ENCODE data around the gene CLEC4M.

CLEC4M gene

GRCh38 chr19:7779631-7780486, 16.8 kb downstream of the CLEC4M start:
- no peaks in the 10 kb centered on the region for H3K4me1 ChIP-seq (ENCODE audit: low read depth, poor library complexity, severe bottlenecking)
- TF ChIP-seq, protein P1, sequence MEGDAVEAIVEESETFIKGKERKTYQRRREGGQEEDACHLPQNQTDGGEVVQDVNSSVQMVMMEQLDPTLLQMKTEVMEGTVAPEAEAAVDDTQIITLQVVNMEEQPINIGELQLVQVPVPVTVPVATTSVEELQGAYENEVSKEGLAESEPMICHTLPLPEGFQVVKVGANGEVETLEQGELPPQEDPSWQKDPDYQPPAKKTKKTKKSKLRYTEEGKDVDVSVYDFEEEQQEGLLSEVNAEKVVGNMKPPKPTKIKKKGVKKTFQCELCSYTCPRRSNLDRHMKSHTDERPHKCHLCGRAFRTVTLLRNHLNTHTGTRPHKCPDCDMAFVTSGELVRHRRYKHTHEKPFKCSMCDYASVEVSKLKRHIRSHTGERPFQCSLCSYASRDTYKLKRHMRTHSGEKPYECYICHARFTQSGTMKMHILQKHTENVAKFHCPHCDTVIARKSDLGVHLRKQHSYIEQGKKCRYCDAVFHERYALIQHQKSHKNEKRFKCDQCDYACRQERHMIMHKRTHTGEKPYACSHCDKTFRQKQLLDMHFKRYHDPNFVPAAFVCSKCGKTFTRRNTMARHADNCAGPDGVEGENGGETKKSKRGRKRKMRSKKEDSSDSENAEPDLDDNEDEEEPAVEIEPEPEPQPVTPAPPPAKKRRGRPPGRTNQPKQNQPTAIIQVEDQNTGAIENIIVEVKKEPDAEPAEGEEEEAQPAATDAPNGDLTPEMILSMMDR (conservative IDR thresholded peaks at IDR 0.05; ENCODE audit: low read depth, low read length): no peak
- H3K36me3 ChIP-seq (ENCODE audit: insufficient read depth): no peaks in the 10 kb centered on the region
- H3K4me2 ChIP-seq: no peak overlapping the region
- H2AFZ ChIP-seq (ENCODE audit: low read depth): no peak overlapping the region
- no peak overlapping the region for H3K9ac ChIP-seq
- no peak overlapping the region for H3K4me3 ChIP-seq (IDR thresholded peaks at IDR 0.05; ENCODE audit: insufficient read depth, low read depth, low read length)
- no peaks in the 10 kb centered on the region for H4K20me1 ChIP-seq (ENCODE audit: insufficient read depth)
- no peak overlapping the region for H3K27ac ChIP-seq
- H3K27me3 ChIP-seq (ENCODE audit: insufficient read depth, low read depth): peaks cover 84% of the 10 kb centered on the region
- H3K79me2 ChIP-seq (ENCODE audit: insufficient read depth, low read depth): no peaks in the 10 kb centered on the region

DNA sequence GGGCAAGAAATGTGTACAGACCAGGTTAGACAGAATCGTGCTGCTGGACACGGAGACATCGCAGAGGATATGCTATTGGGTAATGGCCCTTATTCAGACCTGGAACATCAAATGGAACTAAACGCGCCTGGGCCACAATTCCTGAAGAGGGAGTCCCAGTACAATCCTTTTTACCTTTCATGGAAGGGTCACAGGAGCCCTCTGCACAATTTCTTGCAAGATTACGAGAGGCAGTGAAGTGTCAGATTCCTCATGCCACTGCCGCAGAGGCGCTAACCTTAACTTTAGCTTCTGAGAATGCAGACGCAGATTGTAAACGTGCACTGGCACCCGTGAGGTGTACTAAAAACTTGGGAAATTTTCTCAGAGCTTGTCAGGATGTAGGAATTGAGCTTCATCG, 18.1 kb downstream of the CLEC4M start:
- Histone ChIP-seq H3K36me3 (ENCODE audit: insufficient read depth) (no peaks in the 10 kb centered on the region), H2AFZ (ENCODE audit: low read depth) (no peak overlapping the region), H3K9ac (no peak overlapping the region), H3K27me3 (ENCODE audit: insufficient read depth, low read depth) (peaks cover 73% of the 10 kb centered on the region), H3K79me2 (ENCODE audit: insufficient read depth, low read depth) (no peaks in the 10 kb centered on the region), H3K4me1 (ENCODE audit: low read depth, poor library complexity, severe bottlenecking) (no peaks in the 10 kb centered on the region), H3K4me2 (no peak overlapping the region), H3K4me3 (IDR thresholded peaks at IDR 0.05; ENCODE audit: insufficient read depth, low read depth, low read length) (no peak overlapping the region), H3K27ac (no peak overlapping the region), H4K20me1 (ENCODE audit: insufficient read depth) (no peaks in the 10 kb centered on the region)
- TF ChIP-seq, protein P1 (conservative IDR thresholded peaks at IDR 0.05; ENCODE audit: low read depth, low read length): no peak

DNA sequence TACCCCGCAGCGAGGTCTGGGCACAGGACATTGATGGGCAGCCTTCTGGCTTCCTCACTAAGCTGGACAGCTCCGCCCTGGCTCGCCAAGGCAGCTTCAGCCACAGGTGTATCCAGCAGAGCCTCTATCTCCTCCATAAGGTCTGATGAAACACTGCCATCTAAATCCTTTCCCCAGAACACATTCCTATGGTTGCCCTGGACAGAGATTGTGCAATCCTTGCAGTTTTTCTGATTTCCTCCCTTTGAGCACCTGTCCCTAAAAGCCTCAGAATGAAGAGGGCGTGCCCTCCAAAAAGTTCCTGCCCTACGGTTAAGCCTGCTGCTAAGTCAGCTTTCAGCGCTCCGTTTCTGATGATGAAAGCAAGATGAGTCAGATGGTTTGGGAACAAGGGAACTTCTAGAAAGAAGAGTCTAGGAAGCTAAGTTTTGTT, 21.0 kb downstream of the CLEC4M start:
- TF ChIP-seq, protein P1 (conservative IDR thresholded peaks at IDR 0.05; ENCODE audit: low read depth, low read length): no peak

DNA sequence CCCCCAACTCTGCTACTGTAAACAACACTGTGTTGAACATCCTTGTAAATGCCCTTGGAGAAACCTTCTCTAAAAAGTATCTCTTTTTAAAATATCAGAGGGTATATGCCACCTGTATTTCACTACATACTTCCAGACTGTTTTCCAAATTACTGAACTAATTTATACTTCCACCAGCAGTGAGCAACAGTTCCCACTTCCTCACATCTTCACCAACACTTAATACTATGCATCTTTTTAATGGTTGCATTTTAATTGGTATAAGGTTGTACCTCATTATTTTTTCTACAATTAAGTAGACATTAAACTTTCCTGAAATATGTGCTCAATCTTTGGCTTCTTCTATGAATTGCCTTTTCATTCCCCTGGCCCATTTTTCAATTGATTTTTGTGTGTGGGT, 21.8 kb downstream of the CLEC4M start:
- H3K27me3 ChIP-seq (ENCODE audit: insufficient read depth, low read depth): peaks cover 41% of the 10 kb centered on the region
- H3K36me3 ChIP-seq (ENCODE audit: insufficient read depth): no peaks in the 10 kb centered on the region
- H3K4me3 ChIP-seq (IDR thresholded peaks at IDR 0.05; ENCODE audit: insufficient read depth, low read depth, low read length): no peak overlapping the region
- TF ChIP-seq, protein P1 (conservative IDR thresholded peaks at IDR 0.05; ENCODE audit: low read depth, low read length): no peak
- no peaks in the 10 kb centered on the region for H3K4me1 ChIP-seq (ENCODE audit: low read depth, poor library complexity, severe bottlenecking)
- no peaks in the 10 kb centered on the region for H4K20me1 ChIP-seq (ENCODE audit: insufficient read depth)
- no peak overlapping the region for H3K27ac ChIP-seq
- no peaks in the 10 kb centered on the region for H3K79me2 ChIP-seq (ENCODE audit: insufficient read depth, low read depth)
- H2AFZ ChIP-seq (ENCODE audit: low read depth): no peak overlapping the region
- no peak overlapping the region for H3K9ac ChIP-seq
- H3K4me2 ChIP-seq: no peak overlapping the region

More for the DNA sequence above, 21.0 kb downstream of the CLEC4M start:
- no peaks in the 10 kb centered on the region for H3K4me1 ChIP-seq (ENCODE audit: low read depth, poor library complexity, severe bottlenecking)
- peaks cover 50% of the 10 kb centered on the region for H3K27me3 ChIP-seq (ENCODE audit: insufficient read depth, low read depth)
- no peak overlapping the region for H3K9ac ChIP-seq
- H3K36me3 ChIP-seq (ENCODE audit: insufficient read depth): no peaks in the 10 kb centered on the region
- no peaks in the 10 kb centered on the region for H4K20me1 ChIP-seq (ENCODE audit: insufficient read depth)
- H3K4me2 ChIP-seq: no peak overlapping the region
- H3K4me3 ChIP-seq (IDR thresholded peaks at IDR 0.05; ENCODE audit: insufficient read depth, low read depth, low read length): no peak overlapping the region
- H3K27ac ChIP-seq: no peak overlapping the region
- H2AFZ ChIP-seq (ENCODE audit: low read depth): no peak overlapping the region
- no peaks in the 10 kb centered on the region for H3K79me2 ChIP-seq (ENCODE audit: insufficient read depth, low read depth)

Data from KMS-11 (cell line).